SJCRH30 (cell line): ENCODE data around the gene MBD3L1. TPM values are rescaled to one million over a fixed set of nuclear protein-coding genes. Genes with fewer than 3 reads are reported as not detected.

Source experiments
- DNase-seq, 2 experiments: peaks; one replicate each; pipeline ENCODE4 v3.0.0-alpha.2; 2015 to 2020
- H3K27ac ChIP-seq: fragments of 250-450 bp; sonication (Bioruptor Pico); 2 replicates; pipeline ENCODE4 v1.5.1; 2020; ENCODE audit warnings: mild to moderate bottlenecking, moderate library complexity
- H3K27me3 ChIP-seq: fragments of 250-450 bp; sonication (Bioruptor Pico); 2 replicates; pipeline ENCODE4 v1.5.1; 2020; ENCODE audit warnings: mild to moderate bottlenecking, moderate library complexity
- H3K36me3 ChIP-seq: fragments of 250-450 bp; sonication (Bioruptor Pico); 2 replicates; pipeline ENCODE4 v1.5.1; 2020; ENCODE audit warnings: mild to moderate bottlenecking, moderate library complexity
- H3K4me1 ChIP-seq: fragments of 250-450 bp; sonication (Bioruptor Pico); 2 replicates; pipeline ENCODE4 v1.5.1; 2020; ENCODE audit warnings: mild to moderate bottlenecking, moderate library complexity
- H3K4me3 ChIP-seq: fragments of 250-450 bp; sonication (Bioruptor Pico); 2 replicates; pipeline ENCODE4 v1.5.1; 2020; ENCODE audit warnings: mild to moderate bottlenecking, moderate library complexity
- H3K9me3 ChIP-seq: fragments of 250-450 bp; sonication (Bioruptor Pico); replicated peaks from 2 replicates; pipeline ENCODE4 v1.5.1; 2020; ENCODE audit warnings: mild to moderate bottlenecking, moderate library complexity
- total RNA-seq: library from RNA; depleted of rRNA; stranded (reverse); fragments of >200 nt; shearing (Covaris generic); gene quantifications from 2 replicates; pipeline ENCODE4 v1.2.3, GENCODE V29; 2014; rRNA removed

MBD3L1 gene
- total RNA-seq, result not detected in 2 replicates

- H3K9me3 ChIP-seq, result no peaks in the 10 kb centered on the region
- no peaks in the 10 kb centered on the region for H3K36me3 ChIP-seq
- H3K4me3 ChIP-seq, result peak within 1 kb of the TSS; percentile 81
- DNase-seq, result peak; percentile 98 to 99
- H3K27ac ChIP-seq, result peak within 1 kb of the TSS; percentile 92
- H3K27me3 ChIP-seq, result no peaks in the 10 kb centered on the region
- H3K4me1 ChIP-seq, result no peaks in the 10 kb centered on the region
Observed at GRCh38 chr19:8832132-8833021, at the start of gene MBD3L1, which contains the start of gene ZNF558. Gene MBD3L1, plus strand, starts transcription at chr19:8832377. Its CDS starts 10,302 bp downstream, at chr19:8842679. Gene ZNF558, minus strand, starts transcription at chr19:8832304. Its CDS starts 9,645 bp downstream, at chr19:8822659.

GRCh38 chr19:8794823-8795222 is 37.4 kb upstream of the MBD3L1 start:
- no peaks in the 10 kb centered on the region for H3K9me3 ChIP-seq

GRCh38 chr19:8806661-8807060 is 25.5 kb upstream of the MBD3L1 start:
- H3K9me3 ChIP-seq, result peaks cover 31% of the 10 kb centered on the region
- H3K36me3 ChIP-seq, result peaks cover 54% of the 10 kb centered on the region

More at GRCh38 chr19:8794823-8795222, 37.4 kb upstream of the MBD3L1 start:
- Histone ChIP-seq H3K36me3 (no peaks in the 10 kb centered on the region), H3K4me3 (no peak overlapping the region), H3K27me3 (no peaks in the 10 kb centered on the region), H3K4me1 (no peaks in the 10 kb centered on the region), H3K27ac (no peak overlapping the region)
- DNase-seq, result no peak

GRCh38 chr19:8811315-8812172 is 20.6 kb upstream of the MBD3L1 start:
- peaks cover 72% of the 10 kb centered on the region for H3K36me3 ChIP-seq
- H3K4me3 ChIP-seq, result no peak overlapping the region
- peak in 1 of 2 experiments; percentile 9 for DNase-seq
- no peaks in the 10 kb centered on the region for H3K27me3 ChIP-seq
- no peak overlapping the region for H3K27ac ChIP-seq
- no peaks in the 10 kb centered on the region for H3K4me1 ChIP-seq
- peaks cover 54% of the 10 kb centered on the region for H3K9me3 ChIP-seq

More at GRCh38 chr19:8806661-8807060, 25.5 kb upstream of the MBD3L1 start:
- Histone ChIP-seq H3K4me1 (no peaks in the 10 kb centered on the region), H3K27ac (no peak overlapping the region), H3K4me3 (no peak overlapping the region), H3K27me3 (no peaks in the 10 kb centered on the region)
- no peak for DNase-seq

- no peak for DNase-seq
- Histone ChIP-seq H3K27me3 (no peaks in the 10 kb centered on the region), H3K4me1 (no peaks in the 10 kb centered on the region), H3K36me3 (peaks cover 76% of the 10 kb centered on the region), H3K27ac (no peak overlapping the region), H3K9me3 (peaks cover 43% of the 10 kb centered on the region), H3K4me3 (no peak overlapping the region)
Observed at GRCh38 chr19:8814176-8814575, 18.0 kb upstream of the MBD3L1 start.

GRCh38 chr19:8815780-8816179 is 16.4 kb upstream of the MBD3L1 start:
- H3K4me1 ChIP-seq, result no peaks in the 10 kb centered on the region

GRCh38 chr19:8820234-8820633 is 11.9 kb upstream of the MBD3L1 start:
- Histone ChIP-seq H3K27ac (no peak overlapping the region), H3K4me3 (no peak overlapping the region), H3K4me1 (no peaks in the 10 kb centered on the region), H3K36me3 (peaks cover 51% of the 10 kb centered on the region), H3K27me3 (no peaks in the 10 kb centered on the region), H3K9me3 (peaks cover 4% of the 10 kb centered on the region; the same call in 1 of the 2 replicates)
- DNase-seq, result no peak

More at GRCh38 chr19:8815780-8816179, 16.4 kb upstream of the MBD3L1 start:
- Histone ChIP-seq H3K4me3 (no peak overlapping the region), H3K9me3 (peaks cover 30% of the 10 kb centered on the region), H3K36me3 (peaks cover 76% of the 10 kb centered on the region), H3K27me3 (no peaks in the 10 kb centered on the region), H3K27ac (no peak overlapping the region)
- DNase-seq, result no peak

- H3K4me1 ChIP-seq, result no peaks in the 10 kb centered on the region
- H3K9me3 ChIP-seq, result no peaks in the 10 kb centered on the region
- no peak overlapping the region for H3K4me3 ChIP-seq
- DNase-seq, result no peak
- H3K27me3 ChIP-seq, result no peaks in the 10 kb centered on the region
- H3K36me3 ChIP-seq, result peaks cover 48% of the 10 kb centered on the region
- no peak overlapping the region for H3K27ac ChIP-seq
Observed at GRCh38 chr19:8821748-8822241, 10.4 kb upstream of the MBD3L1 start.

- DNase-seq, result no peak
- Histone ChIP-seq H3K4me3 (no peak overlapping the region), H3K27ac (no peak overlapping the region), H3K27me3 (no peaks in the 10 kb centered on the region), H3K9me3 (no peaks in the 10 kb centered on the region), H3K4me1 (no peaks in the 10 kb centered on the region), H3K36me3 (peaks cover 9% of the 10 kb centered on the region; the same call in 1 of the 2 replicates)
Observed at GRCh38 chr19:8826371-8826770, 5.8 kb upstream of the MBD3L1 start.

- no peak overlapping the region for H3K4me3 ChIP-seq
- no peaks in the 10 kb centered on the region for H3K4me1 ChIP-seq
- DNase-seq, result no peak
- H3K36me3 ChIP-seq, result peaks cover 9% of the 10 kb centered on the region; the same call in 1 of the 2 replicates
- H3K27me3 ChIP-seq, result no peaks in the 10 kb centered on the region
- no peak overlapping the region for H3K27ac ChIP-seq
- no peaks in the 10 kb centered on the region for H3K9me3 ChIP-seq
Observed at GRCh38 chr19:8827277-8827676, 4.9 kb upstream of the MBD3L1 start.

- Histone ChIP-seq H3K4me1 (no peaks in the 10 kb centered on the region), H3K36me3 (no peaks in the 10 kb centered on the region), H3K27ac (no peak overlapping the region; the same call in 1 of the 2 replicates)
Observed at GRCh38 chr19:8831373-8831772, 804 bp upstream of the MBD3L1 start.

GRCh38 chr19:8831832-8832131 is 395 bp upstream of the MBD3L1 start:
- Histone ChIP-seq H3K27ac (peak overlapping the region; percentile 92), H3K4me3 (peak overlapping the region; percentile 81), H3K9me3 (no peaks in the 10 kb centered on the region), H3K27me3 (no peaks in the 10 kb centered on the region), H3K36me3 (no peaks in the 10 kb centered on the region), H3K4me1 (no peaks in the 10 kb centered on the region)
- no peak for DNase-seq

More at GRCh38 chr19:8831373-8831772, 804 bp upstream of the MBD3L1 start:
- DNase-seq, result no peak
- no peaks in the 10 kb centered on the region for H3K9me3 ChIP-seq
- H3K27me3 ChIP-seq, result no peaks in the 10 kb centered on the region
- H3K4me3 ChIP-seq, result peak overlapping the region; percentile 81

GRCh38 chr19:8835446-8835845 is 3.3 kb downstream of the MBD3L1 start:
- DNase-seq, result no peak
- Histone ChIP-seq H3K36me3 (no peaks in the 10 kb centered on the region), H3K4me1 (no peaks in the 10 kb centered on the region), H3K27ac (no peak overlapping the region), H3K4me3 (no peak overlapping the region), H3K9me3 (no peaks in the 10 kb centered on the region), H3K27me3 (no peaks in the 10 kb centered on the region)

GRCh38 chr19:8835877-8836276 is 3.7 kb downstream of the MBD3L1 start:
- Histone ChIP-seq H3K27me3 (no peaks in the 10 kb centered on the region), H3K4me1 (no peaks in the 10 kb centered on the region), H3K36me3 (no peaks in the 10 kb centered on the region), H3K27ac (no peak overlapping the region), H3K4me3 (no peak overlapping the region), H3K9me3 (no peaks in the 10 kb centered on the region)
- no peak for DNase-seq

- H3K4me3 ChIP-seq, result no peak overlapping the region
- no peaks in the 10 kb centered on the region for H3K27me3 ChIP-seq
- DNase-seq, result no peak
- H3K27ac ChIP-seq, result no peak overlapping the region
- no peaks in the 10 kb centered on the region for H3K4me1 ChIP-seq
- H3K9me3 ChIP-seq, result no peaks in the 10 kb centered on the region
- H3K36me3 ChIP-seq, result no peaks in the 10 kb centered on the region
Observed at GRCh38 chr19:8840708-8841107, 8.5 kb downstream of the MBD3L1 start.
